ENCODE results near the gene RBM15. TPM values are rescaled to one million over a fixed set of nuclear protein-coding genes. Genes with fewer than 3 reads are reported as not detected.

The RBM15 gene
- polyA plus RNA-seq, 4 donors: 9.6 to 15.0 (median 11.5) TPM

DNA sequence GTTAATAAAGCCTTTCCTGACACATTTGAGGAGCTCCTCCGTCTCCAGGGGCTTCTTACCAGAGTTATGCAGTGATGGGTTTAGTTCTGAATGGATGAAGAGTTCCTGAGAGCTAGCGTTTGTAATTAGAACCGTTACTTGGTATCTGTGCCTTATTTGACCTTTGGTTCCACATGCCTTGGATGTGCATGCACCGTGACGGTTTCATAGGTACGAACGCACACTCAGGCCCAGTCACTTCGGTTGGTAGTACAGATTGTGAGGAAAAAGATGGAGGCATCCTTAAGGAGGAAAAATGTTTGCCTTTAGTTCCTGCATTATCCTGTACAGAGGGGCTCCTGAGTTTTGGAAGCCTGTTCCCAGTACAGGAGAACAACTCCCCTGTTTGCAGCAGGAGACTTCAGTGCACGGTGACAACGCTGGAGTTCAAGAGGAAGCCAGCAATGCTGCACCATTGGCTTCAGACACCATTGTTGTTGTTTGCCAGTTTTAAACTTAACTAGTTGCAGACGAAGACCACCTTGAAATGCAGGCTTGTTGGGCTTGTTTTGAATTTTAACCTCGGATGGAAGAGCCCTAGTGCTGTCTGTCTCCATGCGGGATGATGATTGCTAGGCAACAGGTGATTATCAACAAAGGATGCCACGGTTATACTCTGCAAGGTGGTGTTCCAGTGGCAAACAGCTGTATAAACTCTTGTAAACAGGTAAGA, 8.2 kb downstream of the RBM15 start:
- no peak for DNase-seq (ENCODE audit: low read depth in 4 of 4, low spot score in 2 of 4)

- DNase-seq (ENCODE audit: low read depth in 4 of 4, low spot score in 2 of 4): no peak
These were observed 8.9 kb downstream of the RBM15 start for GRCh38 chr1:110348050-110348449.

DNA sequence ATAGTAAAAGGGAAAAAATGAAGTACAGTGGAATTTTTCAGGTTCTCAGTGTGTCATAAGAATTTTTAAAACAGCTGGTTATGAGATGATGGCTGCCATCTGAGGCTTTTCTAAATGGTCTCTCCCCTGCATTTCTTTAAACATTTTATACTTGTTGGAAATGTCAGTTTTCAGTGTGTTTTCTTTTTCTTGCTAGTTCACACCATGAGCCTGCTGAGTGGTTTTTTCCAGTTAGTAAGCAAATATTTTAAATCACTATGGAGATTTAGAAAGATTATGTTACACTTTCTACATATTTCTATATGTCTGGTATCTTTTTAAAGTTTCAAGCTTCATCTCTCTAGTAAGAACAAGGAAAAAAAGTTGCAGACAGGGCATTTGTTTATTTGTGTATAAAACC, 9.6 kb downstream of the RBM15 start:
- no peak for DNase-seq (ENCODE audit: low read depth in 4 of 4, low spot score in 2 of 4)

GRCh38 chr1:110350360-110350759, 11.2 kb downstream of the RBM15 start:
- DNase-seq (ENCODE audit: low read depth in 4 of 4, low spot score in 2 of 4): no peak

GRCh38 chr1:110355321-110355720, 16.1 kb downstream of the RBM15 start:
- no peak for DNase-seq (ENCODE audit: low read depth in 4 of 4, low spot score in 2 of 4)

DNA sequence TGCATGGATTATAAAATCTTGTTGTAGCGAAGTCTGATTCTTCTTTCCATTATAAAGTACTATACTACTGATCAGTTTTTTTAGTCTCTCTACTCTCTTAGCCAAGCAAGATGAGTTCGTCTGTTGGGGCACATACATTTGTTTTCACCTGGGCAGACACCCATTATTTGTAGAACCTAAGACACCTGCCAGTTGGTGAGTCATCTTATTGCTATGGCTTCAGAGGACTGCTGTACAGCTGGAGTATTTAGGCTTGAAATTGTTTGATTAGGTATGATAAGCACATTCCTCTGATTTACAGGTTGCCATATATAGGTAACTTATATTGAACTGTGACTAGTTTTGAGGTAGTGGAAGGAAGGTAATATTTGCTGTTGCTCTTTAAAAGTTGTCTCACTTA, 17.2 kb downstream of the RBM15 start:
- DNase-seq (ENCODE audit: low read depth in 4 of 4, low spot score in 2 of 4): no peak

DNA sequence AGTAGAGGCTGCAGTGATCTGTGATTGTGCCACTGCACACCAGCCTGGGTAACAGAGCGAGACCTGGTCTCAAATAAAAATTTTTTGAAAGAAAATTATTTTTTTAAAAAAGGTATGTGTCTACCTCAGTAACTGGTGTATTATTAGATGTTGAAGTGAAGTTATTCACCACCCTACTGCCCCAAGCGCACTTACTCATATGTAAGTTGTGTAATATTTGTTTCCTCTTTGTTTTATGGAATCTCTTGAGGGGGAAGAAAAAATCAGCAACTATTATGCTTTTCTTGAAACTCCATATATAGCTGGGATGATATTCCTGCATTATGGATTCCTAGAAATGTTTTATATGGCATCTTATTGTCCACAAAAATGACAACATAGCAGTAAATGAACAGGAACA, 21.3 kb downstream of the RBM15 start:
- no peak for DNase-seq (ENCODE audit: low read depth in 4 of 4, low spot score in 2 of 4)

- DNase-seq (ENCODE audit: low read depth in 4 of 4, low spot score in 2 of 4): no peak
These were observed 22.7 kb downstream of the RBM15 start for GRCh38 chr1:110361856-110362255.

- DNase-seq (ENCODE audit: low read depth in 4 of 4, low spot score in 2 of 4): no peak
These were observed 25.0 kb downstream of the RBM15 start for GRCh38 chr1:110364221-110364620.

DNA sequence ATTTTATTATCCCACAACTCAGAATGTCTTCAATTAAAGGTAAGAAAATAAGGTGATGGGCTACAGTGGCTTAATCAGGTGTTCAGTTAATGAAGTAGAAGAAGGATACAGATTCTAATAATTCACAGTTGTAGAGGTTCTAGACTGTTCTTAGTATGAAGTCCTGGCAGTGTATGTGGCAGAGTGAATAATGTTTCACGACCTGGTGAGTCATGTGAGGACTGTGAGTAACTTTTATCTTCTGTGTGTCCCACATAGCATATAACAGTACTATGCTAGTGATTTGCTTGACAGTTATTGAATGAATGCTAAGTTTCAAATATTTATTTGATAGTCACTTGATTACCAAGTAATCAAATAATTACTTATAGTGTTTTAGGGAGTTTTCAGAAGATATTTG, 31.6 kb downstream of the RBM15 start:
- no peak for DNase-seq (ENCODE audit: low read depth in 4 of 4, low spot score in 2 of 4)

- DNase-seq (ENCODE audit: low read depth in 4 of 4, low spot score in 2 of 4): no peak
These were observed 36.3 kb downstream of the RBM15 start for GRCh38 chr1:110375490-110375889.

DNA sequence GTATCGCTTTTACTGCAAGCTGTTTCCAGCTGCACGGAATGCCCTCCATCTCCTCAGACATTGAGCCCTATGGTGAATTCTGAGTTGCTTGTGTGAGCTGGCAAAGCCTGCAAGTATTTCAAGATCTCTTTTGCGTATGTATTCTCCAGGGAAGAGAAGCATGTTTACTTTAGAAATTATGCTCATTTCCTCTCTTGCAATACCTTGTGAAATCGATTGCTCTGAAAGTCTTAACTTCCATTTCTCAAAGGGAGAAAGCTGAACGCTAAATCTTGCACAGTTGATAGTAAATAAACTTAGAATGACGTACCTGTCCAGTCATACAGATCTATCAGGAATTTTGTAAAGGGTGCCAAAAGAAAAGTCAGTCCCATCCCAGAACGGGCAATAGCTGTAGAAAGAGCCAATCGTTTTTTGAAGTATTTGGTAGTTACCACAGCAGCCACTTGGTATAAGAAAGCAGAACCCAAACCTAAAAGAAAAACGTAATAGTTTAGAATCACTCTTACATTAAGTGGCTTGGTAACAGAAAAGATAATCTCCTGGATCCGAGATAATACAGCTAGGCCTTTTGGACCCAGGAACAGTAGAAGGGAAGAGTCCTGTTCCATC, 41.6 kb downstream of the RBM15 start:
- no peak for DNase-seq (ENCODE audit: low read depth in 4 of 4, low spot score in 2 of 4)

DNA sequence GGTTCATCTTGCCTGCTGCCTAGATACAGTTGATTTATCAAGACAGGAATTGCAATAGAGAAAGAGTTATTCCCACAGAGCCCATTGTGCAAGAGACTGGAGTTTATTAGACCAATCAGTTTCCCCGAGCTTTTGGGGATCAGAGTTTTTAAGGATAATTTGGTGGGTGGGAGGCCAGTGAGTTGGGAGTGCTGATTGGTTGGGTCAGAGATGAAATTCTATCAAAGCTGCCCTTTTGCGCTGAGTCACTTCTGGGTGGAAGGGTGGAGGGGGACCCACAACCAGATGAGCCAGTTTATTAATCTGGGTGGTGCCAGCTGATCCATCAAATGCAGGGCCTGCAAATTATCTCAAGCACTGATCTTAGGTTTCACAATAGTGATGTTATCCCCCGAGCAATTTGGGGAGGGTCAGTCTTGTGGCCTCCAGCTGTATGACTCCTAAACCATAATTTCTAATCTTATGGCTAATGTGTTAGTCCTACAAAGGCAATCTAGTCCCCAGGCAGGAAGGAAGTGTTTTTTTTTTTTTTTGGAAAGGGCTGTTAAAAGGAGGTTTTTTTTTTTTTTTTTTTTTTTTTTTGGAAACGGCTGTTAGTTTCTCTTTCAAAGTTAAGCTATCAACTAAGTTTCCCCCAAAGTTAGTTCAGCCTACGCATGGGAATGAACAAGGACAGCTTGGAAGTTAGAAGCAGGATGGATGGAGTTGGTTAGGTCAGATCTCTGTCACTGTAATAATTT, 44.2 kb downstream of the RBM15 start:
- DNase-seq (ENCODE audit: low read depth in 4 of 4, low spot score in 2 of 4): no peak

GRCh38 chr1:110384581-110385321, 45.6 kb downstream of the RBM15 start:
- DNase-seq (ENCODE audit: low read depth in 4 of 4, low spot score in 2 of 4): no peak

DNA sequence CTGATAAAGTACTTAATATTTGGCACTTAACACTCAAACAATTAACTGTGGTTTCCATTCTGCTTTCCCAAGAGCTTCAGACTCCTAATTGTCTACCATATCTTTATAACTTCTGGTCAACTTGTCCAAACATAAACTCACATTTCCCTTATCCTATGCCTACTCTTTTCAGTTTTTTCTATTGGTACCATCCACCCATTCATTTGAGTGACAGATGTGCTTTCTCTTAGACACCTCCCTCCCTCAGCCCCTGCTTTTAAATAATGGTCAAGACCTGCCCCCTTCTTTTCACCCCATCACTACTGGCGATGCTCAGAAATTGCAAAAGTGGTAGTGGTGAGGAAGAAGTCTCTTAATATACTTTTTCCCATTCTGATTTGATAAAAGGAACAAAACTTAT, 46.2 kb downstream of the RBM15 start:
- no peak for DNase-seq (ENCODE audit: low read depth in 4 of 4, low spot score in 2 of 4)

DNA sequence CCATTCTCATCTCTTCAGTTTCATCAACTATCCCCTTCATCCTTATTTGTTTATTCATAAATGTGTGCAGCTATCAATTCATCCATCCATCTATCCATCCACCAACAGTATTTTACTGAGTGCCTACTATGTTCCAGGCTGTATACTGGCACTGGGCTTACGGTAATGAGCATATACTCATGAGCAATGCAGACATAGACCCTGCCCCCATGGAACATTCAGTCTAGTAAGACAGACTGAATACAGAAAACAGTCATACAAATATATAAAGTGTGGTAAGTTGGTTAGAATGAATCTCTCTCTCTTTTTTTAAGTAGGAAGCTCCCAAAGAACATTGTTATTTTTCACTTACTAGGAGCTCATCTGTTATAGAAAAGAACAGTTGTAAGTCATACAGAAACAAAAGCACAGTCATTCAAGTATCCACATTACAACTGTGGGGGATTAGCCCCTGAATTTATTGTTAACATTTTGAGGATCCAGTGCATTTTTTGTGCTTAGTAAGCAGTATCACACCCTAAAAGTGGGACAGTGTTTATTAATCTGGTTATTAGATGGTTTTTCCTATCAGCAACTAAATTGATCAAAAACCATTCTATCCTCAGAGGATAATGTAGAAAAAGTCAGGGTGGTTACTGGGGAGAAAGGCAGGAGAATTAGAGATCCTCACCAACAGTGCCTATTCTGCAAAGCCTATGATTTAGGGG, 48.0 kb downstream of the RBM15 start:
- no peak for DNase-seq (ENCODE audit: low read depth in 4 of 4, low spot score in 2 of 4)

- DNase-seq (ENCODE audit: low read depth in 4 of 4, low spot score in 2 of 4): no peak
These were observed 50.9 kb downstream of the RBM15 start for GRCh38 chr1:110390096-110390495.

- no peak for DNase-seq (ENCODE audit: low read depth in 4 of 4, low spot score in 2 of 4)
These were observed 51.6 kb downstream of the RBM15 start, which contains the start of gene SLC16A4 for GRCh38 chr1:110390692-110391245. Gene SLC16A4 (minus strand): TSS chr1:110391026. CDS start chr1:110389323, 1,703 bp downstream.

- no peak for DNase-seq (ENCODE audit: low read depth in 4 of 4, low spot score in 2 of 4)
These were observed 54.1 kb downstream of the RBM15 start for GRCh38 chr1:110393286-110393685.
